Endothelial cell of umbilical vein (primary cell): ENCODE measurements around the gene VRK1.

ENCODE experiments used
- EZH2 ChIP-seq: IDR thresholded peaks from 2 replicates; pipeline ENCODE4 v1.6.1; 2012; ENCODE audit warnings: borderline replicate concordance, low read depth, mild to moderate bottlenecking, moderate library complexity, low read length, inconsistent platforms; ENCODE audit not compliant: severe bottlenecking
- GATA2 ChIP-seq: IDR thresholded peaks from 2 replicates; pipeline ENCODE4 v1.7.0; 2011; ENCODE audit warnings: low read depth, mild to moderate bottlenecking, moderate library complexity, mixed read lengths, low read length; ENCODE audit not compliant: insufficient read length, insufficient read depth
- POLR2A ChIP-seq: IDR thresholded peaks from 2 replicates; pipeline ENCODE4 v1.6.1; 2012; ENCODE audit warnings: low read depth, mild to moderate bottlenecking, control low read depth, low read length
- POLR2AphosphoS5 ChIP-seq: IDR thresholded peaks from 2 replicates; pipeline ENCODE4 v1.6.1; 2012; ENCODE audit warnings: low read depth, mild to moderate bottlenecking, control low read depth, low read length, moderate library complexity; ENCODE audit not compliant: insufficient read depth
- TF ChIP-seq, protein P1 (sequence below): IDR thresholded peaks from 2 replicates; pipeline ENCODE4 v1.6.1; 2011; ENCODE audit not compliant: insufficient read depth, insufficient read length
- TF ChIP-seq, protein P2 (sequence below), 2 donors: IDR thresholded peaks; 1 replicate in 1 of 2; 2 replicates in 1 of 2; pipeline ENCODE4 v1.5.1; 2011; ENCODE audit warnings: low read length in 2 of 2, mild to moderate bottlenecking in 2 of 2, moderate library complexity in 2 of 2, control low read depth in 1 of 2, inconsistent platforms in 1 of 2, low read depth in 1 of 2; ENCODE audit not compliant: insufficient read depth in 1 of 2; ENCODE audit errors: extremely low read depth in 1 of 2

DNA sequence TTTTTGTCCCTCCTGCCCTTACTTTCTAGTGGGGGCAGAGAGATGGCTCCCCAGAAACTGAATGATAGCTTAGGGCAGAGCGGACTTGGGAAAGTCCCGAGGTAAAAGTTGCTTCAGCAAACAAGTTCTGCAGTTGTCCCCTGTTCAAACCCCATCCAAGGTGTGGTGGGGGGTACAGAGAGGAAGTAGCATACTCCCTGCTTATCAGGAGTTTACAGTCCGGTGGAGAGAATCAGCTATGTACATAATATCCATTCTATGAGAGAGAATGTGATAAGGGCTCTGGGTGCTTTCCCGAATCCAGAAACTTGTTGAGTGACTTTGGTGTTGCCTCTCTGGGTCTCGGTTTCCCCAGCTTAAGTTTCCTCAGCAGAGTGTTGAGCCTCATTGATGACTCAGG is 40.4 kb upstream of the VRK1 start:
- TF ChIP-seq, protein P1, sequence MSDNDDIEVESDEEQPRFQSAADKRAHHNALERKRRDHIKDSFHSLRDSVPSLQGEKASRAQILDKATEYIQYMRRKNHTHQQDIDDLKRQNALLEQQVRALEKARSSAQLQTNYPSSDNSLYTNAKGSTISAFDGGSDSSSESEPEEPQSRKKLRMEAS, result no peak
- TF ChIP-seq POLR2AphosphoS5 (no peak), EZH2 (no peak), POLR2A (no peak), GATA2 (no peak)
- TF ChIP-seq, protein P2, sequence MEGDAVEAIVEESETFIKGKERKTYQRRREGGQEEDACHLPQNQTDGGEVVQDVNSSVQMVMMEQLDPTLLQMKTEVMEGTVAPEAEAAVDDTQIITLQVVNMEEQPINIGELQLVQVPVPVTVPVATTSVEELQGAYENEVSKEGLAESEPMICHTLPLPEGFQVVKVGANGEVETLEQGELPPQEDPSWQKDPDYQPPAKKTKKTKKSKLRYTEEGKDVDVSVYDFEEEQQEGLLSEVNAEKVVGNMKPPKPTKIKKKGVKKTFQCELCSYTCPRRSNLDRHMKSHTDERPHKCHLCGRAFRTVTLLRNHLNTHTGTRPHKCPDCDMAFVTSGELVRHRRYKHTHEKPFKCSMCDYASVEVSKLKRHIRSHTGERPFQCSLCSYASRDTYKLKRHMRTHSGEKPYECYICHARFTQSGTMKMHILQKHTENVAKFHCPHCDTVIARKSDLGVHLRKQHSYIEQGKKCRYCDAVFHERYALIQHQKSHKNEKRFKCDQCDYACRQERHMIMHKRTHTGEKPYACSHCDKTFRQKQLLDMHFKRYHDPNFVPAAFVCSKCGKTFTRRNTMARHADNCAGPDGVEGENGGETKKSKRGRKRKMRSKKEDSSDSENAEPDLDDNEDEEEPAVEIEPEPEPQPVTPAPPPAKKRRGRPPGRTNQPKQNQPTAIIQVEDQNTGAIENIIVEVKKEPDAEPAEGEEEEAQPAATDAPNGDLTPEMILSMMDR (IDR thresholded peaks at IDR 0.05; ENCODE audit: extremely low read depth in 1 of 2, insufficient read depth in 1 of 2, low read depth in 1 of 2, low read length in 2 of 2), result no peak
